Endothelial cell (in vitro differentiated cells): ENCODE results near the gene CATSPERZ. TPM values are rescaled to one million over a fixed set of nuclear protein-coding genes. Genes with fewer than 3 reads are reported as not detected.

ENCODE experiments used
- DNase-seq: peaks from one replicate; pipeline ENCODE4 v3.0.0; 2021; ENCODE audit warnings: low spot score
- H3K27ac Mint-ChIP-seq: one replicate; pipeline ENCODE4 v1.8.0; 2021; ENCODE audit warnings: mixed read lengths, inconsistent platforms; ENCODE audit not compliant: unreplicated experiment
- H3K27me3 Mint-ChIP-seq: one replicate; pipeline ENCODE4 v1.8.0; 2021; ENCODE audit warnings: mild to moderate bottlenecking, moderate library complexity, mixed read lengths, inconsistent platforms; ENCODE audit not compliant: unreplicated experiment
- H3K36me3 Mint-ChIP-seq: one replicate; pipeline ENCODE4 v1.8.0; 2021; ENCODE audit warnings: mild to moderate bottlenecking, low read depth, mixed read lengths, inconsistent platforms; ENCODE audit not compliant: unreplicated experiment
- H3K4me1 Mint-ChIP-seq: one replicate; pipeline ENCODE4 v1.8.0; 2021; ENCODE audit warnings: mild to moderate bottlenecking, mixed read lengths, inconsistent platforms; ENCODE audit not compliant: unreplicated experiment
- H3K4me3 Mint-ChIP-seq: one replicate; pipeline ENCODE4 v1.8.0; 2021; ENCODE audit warnings: mild to moderate bottlenecking, mixed read lengths, inconsistent platforms; ENCODE audit not compliant: unreplicated experiment
- H3K9me3 Mint-ChIP-seq: one replicate; pipeline ENCODE4 v1.8.0; 2021; ENCODE audit warnings: mixed read lengths, inconsistent platforms; ENCODE audit not compliant: unreplicated experiment
- CTCF ChIP-seq: fragments of 200-600 bp; sonication (generic); IDR thresholded peaks from one replicate; pipeline ENCODE4 v1.5.0; 2021; ENCODE audit warnings: antibody characterized with exemption; ENCODE audit not compliant: unreplicated experiment
- total RNA-seq: library from RNA; stranded (reverse); fragmentation: NEBNext Ultra II Directional; extraction: Animal tissue kit (Norgen Biotek cat#: 25700); gene quantifications from one replicate; pipeline ENCODE4 v1.2.1, GENCODE V29; 2021; ENCODE audit not compliant: unreplicated experiment

CATSPERZ gene
- total RNA-seq, 1 donor from 2014 or later, result 0.38 TPM

DNA sequence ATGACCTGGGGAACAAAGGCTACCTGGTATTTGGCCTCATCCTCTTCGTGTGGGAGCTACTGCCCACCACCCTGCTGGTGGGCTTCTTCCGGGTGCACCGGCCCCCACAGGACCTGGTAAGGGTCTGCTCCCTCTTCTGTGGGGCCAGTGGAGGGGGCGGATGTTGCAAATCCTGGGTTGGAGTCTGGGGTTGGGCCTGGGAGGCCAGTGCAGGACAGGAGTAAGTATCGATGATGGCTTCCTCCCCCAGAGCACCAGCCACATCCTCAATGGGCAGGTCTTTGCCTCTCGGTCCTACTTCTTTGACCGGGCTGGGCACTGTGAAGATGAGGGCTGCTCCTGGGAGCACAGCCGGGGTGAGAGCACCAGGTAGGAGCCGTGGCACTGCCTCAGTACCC lies 11.8 kb upstream of the CATSPERZ start:
- TF ChIP-seq CTCF, result no peak
- Mint-ChIP-seq H3K4me3 (no peak overlapping the region), H3K9me3 (no peaks in the 10 kb centered on the region), H3K27me3 (peaks cover 22% of the 10 kb centered on the region), H3K36me3 (peaks cover 9% of the 10 kb centered on the region), H3K27ac (no peak overlapping the region), H3K4me1 (peaks cover 10% of the 10 kb centered on the region)
- no peak for DNase-seq

- H3K27ac Mint-ChIP-seq, result no peak overlapping the region
- peaks cover 24% of the 10 kb centered on the region for H3K27me3 Mint-ChIP-seq
- H3K4me3 Mint-ChIP-seq, result peak overlapping the region; percentile 37
Measured at GRCh38 chr11:64289002-64289564, 11.1 kb upstream of the CATSPERZ start.

DNA sequence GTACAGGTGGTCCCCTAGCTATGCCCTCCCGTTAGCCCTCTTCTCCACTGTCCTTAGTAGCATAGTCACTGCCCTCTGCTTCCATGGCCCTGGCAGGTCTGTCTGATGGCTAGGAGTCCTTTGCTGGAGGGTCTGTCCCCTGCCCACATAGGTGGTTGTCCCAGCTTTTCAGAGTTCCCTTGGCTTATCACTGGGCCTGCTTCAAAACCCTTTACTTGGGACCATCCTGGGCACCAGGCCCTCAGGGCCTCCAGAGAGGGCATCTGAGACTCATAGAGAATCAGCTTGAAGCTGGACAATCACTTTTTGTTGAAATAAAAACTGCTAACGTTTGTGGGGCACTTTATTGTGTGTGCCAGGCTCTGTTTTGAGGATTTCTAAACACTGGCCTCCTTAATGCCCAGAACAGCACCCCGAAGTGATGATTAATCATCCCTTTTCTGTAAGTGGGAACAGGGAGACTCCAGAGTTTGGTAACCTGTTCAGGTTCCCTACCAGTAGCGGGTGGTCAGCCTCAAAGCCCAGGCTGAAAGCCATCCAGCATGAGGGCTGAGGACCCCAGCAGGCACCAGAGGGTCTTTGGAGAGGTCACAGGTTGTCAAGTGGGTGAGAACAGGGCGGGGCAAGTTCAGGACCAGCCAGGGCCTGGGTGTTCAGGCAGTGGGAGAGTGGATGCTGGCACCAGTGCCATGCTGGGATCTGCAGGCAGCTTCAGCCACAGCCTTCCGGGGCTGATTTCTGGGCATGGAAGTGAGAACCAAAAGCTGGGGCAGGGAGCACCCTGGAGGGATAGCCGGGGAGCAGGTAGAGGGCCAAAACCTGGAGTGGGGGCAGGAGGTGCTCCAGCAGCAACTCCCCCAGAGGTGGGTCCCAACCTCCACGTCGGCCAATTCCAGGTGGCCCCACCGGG lies 9.6 kb upstream of the CATSPERZ start:
- peaks cover 9% of the 10 kb centered on the region for H3K36me3 Mint-ChIP-seq
- no peak for DNase-seq
- H3K27me3 Mint-ChIP-seq, result peaks cover 29% of the 10 kb centered on the region
- no peaks in the 10 kb centered on the region for H3K9me3 Mint-ChIP-seq
- H3K4me1 Mint-ChIP-seq, result peaks cover 16% of the 10 kb centered on the region
- H3K4me3 Mint-ChIP-seq, result peak overlapping the region; percentile 88
- no peak overlapping the region for H3K27ac Mint-ChIP-seq
- TF ChIP-seq CTCF, result no peak

More at GRCh38 chr11:64289002-64289564, 11.1 kb upstream of the CATSPERZ start:
- H3K9me3 Mint-ChIP-seq, result no peaks in the 10 kb centered on the region
- H3K36me3 Mint-ChIP-seq, result peaks cover 9% of the 10 kb centered on the region
- no peak for TF ChIP-seq CTCF
- DNase-seq, result no peak
- H3K4me1 Mint-ChIP-seq, result peaks cover 10% of the 10 kb centered on the region

- DNase-seq, result no peak
Measured at GRCh38 chr11:64291262-64291751, 8.9 kb upstream of the CATSPERZ start, which contains the start of gene KCNK4. TSS of gene KCNK4 (plus strand) at chr11:64291302. CDS start at chr11:64293019, 1,717 bp downstream.

More at GRCh38 chr11:64291262-64291751, 8.9 kb upstream of the CATSPERZ start, which contains the start of gene KCNK4:
- Mint-ChIP-seq H3K27ac (no peak within 1 kb of the TSS), H3K36me3 (peaks cover 9% of the 10 kb centered on the region), H3K4me3 (peak within 1 kb of the TSS; percentile 88), H3K27me3 (peaks cover 31% of the 10 kb centered on the region), H3K4me1 (peaks cover 16% of the 10 kb centered on the region), H3K9me3 (no peaks in the 10 kb centered on the region)
- TF ChIP-seq CTCF, result no peak
